ENCODE measurements around the gene ARID3B.

GRCh38 chr15:74579001-74579400, 38.0 kb downstream of the ARID3B start:
- TF ChIP-seq POLR2A (IDR thresholded peaks at IDR 0.05; ENCODE audit: insufficient read depth in 1 of 2, low read depth in 2 of 2, low read length in 2 of 2) (no peak), STAT5B (CRISPR knock-in tag; IDR thresholded peaks at IDR 0.05) (no peak), YY1 (IDR thresholded peaks at IDR 0.05; ENCODE audit: insufficient read depth, insufficient replicate concordance, low read depth, low read length) (no peak), BHLHE40 (IDR thresholded peaks at IDR 0.05; ENCODE audit: low read length) (no peak)

Measured in HepG2 (cell line).